ENCODE data around the gene STK4. TPM values are rescaled to one million over a fixed set of nuclear protein-coding genes. Genes with fewer than 3 reads are reported as not detected.

STK4 gene
- total RNA-seq, 1 donor from 2014 or later: 245 TPM

DNA sequence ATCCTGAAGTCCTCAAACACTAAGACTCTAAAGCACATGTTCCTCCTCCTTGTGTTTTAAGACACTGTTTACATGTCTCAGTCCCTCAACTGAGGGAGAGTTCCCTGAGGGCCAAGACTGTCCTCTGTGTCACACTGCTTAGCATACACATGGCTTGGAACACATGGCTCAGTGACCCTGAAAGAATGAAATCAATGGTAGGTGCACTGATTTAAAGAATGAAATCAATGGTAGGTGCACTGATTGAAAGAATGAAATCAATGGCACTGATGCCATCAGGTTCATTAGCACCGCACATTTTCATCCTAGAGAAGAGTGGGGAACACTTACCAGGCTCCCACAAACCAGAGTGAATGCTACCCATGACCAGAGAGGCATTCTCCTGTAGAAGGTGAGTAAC, 15.9 kb upstream of the STK4 start:
- CTCF ChIA-PET: no interaction called here
- Mint-ChIP-seq H3K36me3 (ENCODE audit: low read depth) (peaks cover 98% of the 10 kb centered on the region), H3K4me1 (peaks cover 28% of the 10 kb centered on the region), H3K4me3 (no peak overlapping the region), H3K9me3 (no peaks in the 10 kb centered on the region), H3K27ac (no peak overlapping the region), H3K27me3 (no peaks in the 10 kb centered on the region)
- POLR2A ChIA-PET: no interaction called here
- no peak for TF ChIP-seq CTCF (IDR thresholded peaks at IDR 0.05)
- ATAC-seq (ENCODE audit: low read depth): no peak
- intact Hi-C loops (cut with micrococcal nuclease): no loop called here
- no peak for DNase-seq

DNA sequence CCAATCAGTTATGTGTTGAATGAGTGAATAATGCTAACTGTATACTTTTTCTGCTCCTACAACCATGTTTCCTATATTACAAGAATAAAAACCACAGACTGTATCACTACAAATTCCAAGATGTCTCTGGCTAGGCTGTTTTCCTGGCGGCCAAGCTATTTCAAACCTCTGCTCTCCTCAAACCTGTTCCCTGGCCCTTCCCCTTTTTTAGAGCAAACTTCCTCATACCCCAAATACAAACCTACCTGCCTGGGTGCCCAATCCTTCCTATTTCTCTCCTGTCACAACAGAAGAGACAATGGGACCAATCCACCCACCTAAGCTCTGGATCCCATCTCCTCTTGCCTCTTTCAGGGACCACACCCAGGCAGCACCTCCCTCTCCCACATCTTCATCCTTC, 13.6 kb upstream of the STK4 start:
- no peak overlapping the region for H3K4me3 Mint-ChIP-seq
- no peak for TF ChIP-seq CTCF (IDR thresholded peaks at IDR 0.05)
- H3K9me3 Mint-ChIP-seq: no peaks in the 10 kb centered on the region
- peaks cover 97% of the 10 kb centered on the region for H3K36me3 Mint-ChIP-seq (ENCODE audit: low read depth)
- H3K4me1 Mint-ChIP-seq: peaks cover 50% of the 10 kb centered on the region
- intact Hi-C loops (cut with micrococcal nuclease): no loop called here
- ChIA-PET POLR2A (interaction anchor here (1.3 kb wide), 1 partner anchor 10 kb away, joined by 5 read pairs; no protein-coding TSS in a partner anchor), CTCF (no interaction called here)
- DNase-seq: no peak
- peak overlapping the region; percentile 42 for H3K27ac Mint-ChIP-seq
- no peaks in the 10 kb centered on the region for H3K27me3 Mint-ChIP-seq
- ATAC-seq (ENCODE audit: low read depth): no peak

GRCh38 chr20:44954211-44954610, 12.1 kb upstream of the STK4 start:
- H3K9me3 Mint-ChIP-seq: no peaks in the 10 kb centered on the region
- no peak overlapping the region for H3K27ac Mint-ChIP-seq
- intact Hi-C loops (cut with micrococcal nuclease): no loop called here
- DNase-seq (no peak), ATAC-seq (ENCODE audit: low read depth) (no peak)
- ChIA-PET POLR2A (no interaction called here), CTCF (no interaction called here)
- H3K27me3 Mint-ChIP-seq: no peaks in the 10 kb centered on the region
- H3K4me1 Mint-ChIP-seq: peaks cover 65% of the 10 kb centered on the region
- H3K36me3 Mint-ChIP-seq (ENCODE audit: low read depth): peaks cover 92% of the 10 kb centered on the region
- TF ChIP-seq CTCF (IDR thresholded peaks at IDR 0.05): no peak
- H3K4me3 Mint-ChIP-seq: no peak overlapping the region

- ATAC-seq (ENCODE audit: low read depth) (no peak), DNase-seq (no peak)
- CTCF ChIA-PET: no interaction called here
- peak overlapping the region; percentile 84 for H3K27ac Mint-ChIP-seq
- H3K36me3 Mint-ChIP-seq (ENCODE audit: low read depth): peaks cover 86% of the 10 kb centered on the region
- H3K27me3 Mint-ChIP-seq: no peaks in the 10 kb centered on the region
- TF ChIP-seq CTCF (IDR thresholded peaks at IDR 0.05): no peak
- H3K4me1 Mint-ChIP-seq: peaks cover 71% of the 10 kb centered on the region
- H3K4me3 Mint-ChIP-seq: peak overlapping the region; percentile 63
- intact Hi-C loops (cut with micrococcal nuclease): no loop called here
- POLR2A ChIA-PET: no interaction called here
- H3K9me3 Mint-ChIP-seq: no peaks in the 10 kb centered on the region
Observed at GRCh38 chr20:44955270-44955669, 11.0 kb upstream of the STK4 start.

DNA sequence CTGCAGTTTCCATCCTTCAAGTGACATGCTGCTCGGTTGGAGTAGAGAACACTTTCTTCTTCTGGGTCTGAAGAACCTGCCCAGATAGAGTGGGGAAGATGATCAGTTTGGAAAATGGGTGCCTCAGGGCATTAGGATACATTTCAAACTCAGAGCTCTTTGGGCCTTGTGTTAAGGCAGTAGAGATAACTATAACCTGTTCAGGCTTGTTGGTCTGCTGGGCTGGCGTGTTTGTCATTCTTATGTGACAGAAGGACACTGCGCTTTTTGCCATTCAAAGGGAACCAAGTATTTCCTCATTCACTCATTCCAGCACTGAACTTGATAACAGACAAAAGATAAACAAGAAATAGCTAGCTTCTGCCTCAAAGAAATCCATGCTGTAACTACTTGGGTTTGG, 9.9 kb upstream of the STK4 start:
- no peak overlapping the region for H3K27ac Mint-ChIP-seq
- ATAC-seq (ENCODE audit: low read depth) (no peak), DNase-seq (no peak)
- no peaks in the 10 kb centered on the region for H3K9me3 Mint-ChIP-seq
- no peak overlapping the region for H3K4me3 Mint-ChIP-seq
- H3K4me1 Mint-ChIP-seq: peaks cover 77% of the 10 kb centered on the region
- no peak for TF ChIP-seq CTCF (IDR thresholded peaks at IDR 0.05)
- CTCF ChIA-PET: no interaction called here
- POLR2A ChIA-PET: interaction anchor here (0.6 to 0.7 kb wide), 2 partner anchors 55 to 250 kb away, joined by 5 read pairs; no protein-coding TSS in a partner anchor
- intact Hi-C loops (cut with micrococcal nuclease): no loop called here
- no peaks in the 10 kb centered on the region for H3K27me3 Mint-ChIP-seq
- H3K36me3 Mint-ChIP-seq (ENCODE audit: low read depth): peaks cover 74% of the 10 kb centered on the region

All from activated B cell treated with CpG ODN at 0.5 μM for 24 hours (primary cell).